ENCODE results near the gene ZBTB25. TPM values are rescaled to one million over a fixed set of nuclear protein-coding genes. Genes with fewer than 3 reads are reported as not detected.
A peak's percentile ranks its signal among the peaks of the same experiment; 100 is the strongest.

Gene ZBTB25
- total RNA-seq, 1 donor from 2014 or later, result 11.8 TPM

- peaks cover 7% of the 10 kb centered on the region for H3K36me3 Mint-ChIP-seq (ENCODE audit: insufficient read depth)
- H3K9me3 Mint-ChIP-seq (ENCODE audit: low read depth), result no peaks in the 10 kb centered on the region
- H3K27me3 Mint-ChIP-seq, result no peaks in the 10 kb centered on the region
- no peak overlapping the region for H3K4me3 Mint-ChIP-seq (ENCODE audit: low read depth)
- TF ChIP-seq CTCF (IDR thresholded peaks at IDR 0.05; ENCODE audit: unreplicated experiment), result no peak
- no peak overlapping the region for H3K27ac Mint-ChIP-seq
- DNase-seq (ENCODE audit: low spot score, unreplicated experiment), result no peak
- peaks cover 3% of the 10 kb centered on the region for H3K4me1 Mint-ChIP-seq (ENCODE audit: low read depth)
These were observed 91.4 kb downstream of the ZBTB25 start for GRCh38 chr14:64412237-64412636.

- H3K27ac Mint-ChIP-seq, result no peak overlapping the region
- H3K9me3 Mint-ChIP-seq (ENCODE audit: low read depth), result no peaks in the 10 kb centered on the region
- H3K36me3 Mint-ChIP-seq (ENCODE audit: insufficient read depth), result peaks cover 7% of the 10 kb centered on the region
- no peaks in the 10 kb centered on the region for H3K27me3 Mint-ChIP-seq
- no peak for DNase-seq (ENCODE audit: low spot score, unreplicated experiment)
- peaks cover 3% of the 10 kb centered on the region for H3K4me1 Mint-ChIP-seq (ENCODE audit: low read depth)
- no peak for TF ChIP-seq CTCF (IDR thresholded peaks at IDR 0.05; ENCODE audit: unreplicated experiment)
- H3K4me3 Mint-ChIP-seq (ENCODE audit: low read depth), result no peak overlapping the region
These were observed 92.6 kb downstream of the ZBTB25 start for GRCh38 chr14:64411001-64411400.

GRCh38 chr14:64410084-64410774, 93.4 kb downstream of the ZBTB25 start:
- Mint-ChIP-seq H3K27ac (peak overlapping the region; percentile 92), H3K9me3 (ENCODE audit: low read depth) (no peaks in the 10 kb centered on the region), H3K4me3 (ENCODE audit: low read depth) (no peak overlapping the region), H3K27me3 (no peaks in the 10 kb centered on the region), H3K4me1 (ENCODE audit: low read depth) (peaks cover 3% of the 10 kb centered on the region), H3K36me3 (ENCODE audit: insufficient read depth) (peaks cover 3% of the 10 kb centered on the region)
- peak; percentile 9 for DNase-seq (ENCODE audit: low spot score, unreplicated experiment)
- TF ChIP-seq CTCF (IDR thresholded peaks at IDR 0.05; ENCODE audit: unreplicated experiment), result no peak

- Mint-ChIP-seq H3K9me3 (ENCODE audit: low read depth) (no peaks in the 10 kb centered on the region), H3K4me1 (ENCODE audit: low read depth) (peaks cover 3% of the 10 kb centered on the region), H3K36me3 (ENCODE audit: insufficient read depth) (peaks cover 6% of the 10 kb centered on the region), H3K4me3 (ENCODE audit: low read depth) (no peak overlapping the region), H3K27ac (no peak overlapping the region), H3K27me3 (no peaks in the 10 kb centered on the region)
- DNase-seq (ENCODE audit: low spot score, unreplicated experiment), result no peak
- TF ChIP-seq CTCF (IDR thresholded peaks at IDR 0.05; ENCODE audit: unreplicated experiment), result no peak
These were observed 94.3 kb downstream of the ZBTB25 start for GRCh38 chr14:64409126-64409920.

- H3K27ac Mint-ChIP-seq, result no peak overlapping the region
- no peaks in the 10 kb centered on the region for H3K27me3 Mint-ChIP-seq
- H3K36me3 Mint-ChIP-seq (ENCODE audit: insufficient read depth), result peaks cover 10% of the 10 kb centered on the region
- H3K4me1 Mint-ChIP-seq (ENCODE audit: low read depth), result peaks cover 3% of the 10 kb centered on the region
- no peak for DNase-seq (ENCODE audit: low spot score, unreplicated experiment)
- no peaks in the 10 kb centered on the region for H3K9me3 Mint-ChIP-seq (ENCODE audit: low read depth)
- no peak overlapping the region for H3K4me3 Mint-ChIP-seq (ENCODE audit: low read depth)
- TF ChIP-seq CTCF (IDR thresholded peaks at IDR 0.05; ENCODE audit: unreplicated experiment), result no peak
These were observed 96.3 kb downstream of the ZBTB25 start for GRCh38 chr14:64407329-64407728.

Measured in progenitor cell of endocrine pancreas (in vitro differentiated cells).